HFFc6 (cell line): ENCODE data around the gene RER1. TPM values are rescaled to one million over a fixed set of nuclear protein-coding genes. Genes with fewer than 3 reads are reported as not detected.
A peak's percentile ranks its signal among the peaks of the same experiment; 100 is the strongest.

ENCODE experiments used
- DNase-seq: peaks from one replicate; pipeline ENCODE4 v3.0.0-alpha.2; 2018
- H3K27ac Mint-ChIP-seq: 2 replicates; pipeline ENCODE4 v1.8.0; 2020; ENCODE audit warnings: mild to moderate bottlenecking, mixed read lengths
- H3K27me3 Mint-ChIP-seq: 2 replicates; pipeline ENCODE4 v1.8.0; 2021; ENCODE audit warnings: mild to moderate bottlenecking, moderate library complexity, mixed read lengths; ENCODE audit not compliant: insufficient read depth
- H3K36me3 Mint-ChIP-seq: 2 replicates; pipeline ENCODE4 v1.8.0; 2021; ENCODE audit warnings: low read depth, mixed read lengths
- H3K4me1 Mint-ChIP-seq: 2 replicates; pipeline ENCODE4 v1.8.0; 2020; ENCODE audit warnings: low read depth, mixed read lengths
- H3K4me3 Mint-ChIP-seq: 2 replicates; pipeline ENCODE4 v1.8.0; 2020; ENCODE audit warnings: mild to moderate bottlenecking, moderate library complexity, mixed read lengths
- H3K9me3 Mint-ChIP-seq: 2 replicates; pipeline ENCODE4 v1.8.0; 2020; ENCODE audit warnings: mild to moderate bottlenecking, mixed read lengths
- total RNA-seq, 6 experiments: library from RNA; stranded (reverse); fragmentation: NEBNext Ultra II Directional; extraction: Animal tissue kit (Norgen Biotek cat#: 25700); gene quantifications; 2 replicates in 1 of 6; 3 replicates in 5 of 6; pipeline ENCODE4 v1.2.3, GENCODE V29; 2021
- TF ChIP-seq, protein P1 (sequence below): fragments of 200-600 bp; sonication (generic); IDR thresholded peaks from 2 replicates; pipeline ENCODE4 v1.5.0; 2021; ENCODE audit warnings: antibody characterized with exemption, mild to moderate bottlenecking

RER1 gene
- total RNA-seq, 6 experiments from 2014 or later = 254 to 303 (median 283) TPM

DNA sequence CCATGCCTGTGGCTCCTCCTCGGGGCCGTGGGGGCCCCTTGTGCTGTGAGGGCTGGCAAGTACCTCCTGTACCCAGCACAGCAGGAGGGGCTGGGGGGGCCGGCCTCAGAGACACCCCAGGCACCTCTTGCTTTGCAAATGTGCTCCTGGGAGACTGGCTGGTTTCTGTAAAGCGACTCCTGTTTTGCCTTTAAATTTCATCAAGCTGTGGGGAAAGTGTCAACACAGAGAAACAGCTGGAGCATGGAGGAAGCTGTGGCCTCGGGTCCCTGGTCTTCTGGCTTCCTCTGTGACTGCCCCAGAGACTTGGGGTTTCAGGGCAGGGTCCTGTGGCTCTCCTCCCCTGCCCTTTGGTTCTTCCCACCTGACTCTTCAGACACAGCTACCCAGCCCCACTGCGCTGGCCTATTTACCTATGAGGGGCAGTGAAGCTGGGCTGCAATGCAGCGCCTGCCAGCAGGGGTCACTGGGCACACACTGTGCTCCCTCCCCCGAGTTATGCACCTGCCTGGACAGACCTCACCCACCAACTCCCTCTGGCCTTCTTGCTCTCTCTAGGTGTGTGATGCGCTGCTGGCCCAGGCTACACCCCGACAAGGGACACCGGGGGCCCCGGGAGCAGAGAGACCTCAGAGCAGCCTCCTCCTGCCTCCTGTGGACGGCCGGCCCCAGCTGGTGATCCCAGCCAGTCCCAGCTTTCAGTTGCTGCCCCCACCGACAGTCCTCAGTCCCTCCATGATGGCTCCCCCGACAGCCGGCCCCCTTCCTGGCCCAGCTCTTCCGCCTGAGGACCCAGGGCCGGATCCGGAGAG, 38.3 kb downstream of the RER1 start:
- no peaks in the 10 kb centered on the region for H3K9me3 Mint-ChIP-seq
- H3K27me3 Mint-ChIP-seq = peaks cover 30% of the 10 kb centered on the region
- H3K36me3 Mint-ChIP-seq = no peaks in the 10 kb centered on the region
- H3K4me1 Mint-ChIP-seq = no peaks in the 10 kb centered on the region
- TF ChIP-seq, protein P1, sequence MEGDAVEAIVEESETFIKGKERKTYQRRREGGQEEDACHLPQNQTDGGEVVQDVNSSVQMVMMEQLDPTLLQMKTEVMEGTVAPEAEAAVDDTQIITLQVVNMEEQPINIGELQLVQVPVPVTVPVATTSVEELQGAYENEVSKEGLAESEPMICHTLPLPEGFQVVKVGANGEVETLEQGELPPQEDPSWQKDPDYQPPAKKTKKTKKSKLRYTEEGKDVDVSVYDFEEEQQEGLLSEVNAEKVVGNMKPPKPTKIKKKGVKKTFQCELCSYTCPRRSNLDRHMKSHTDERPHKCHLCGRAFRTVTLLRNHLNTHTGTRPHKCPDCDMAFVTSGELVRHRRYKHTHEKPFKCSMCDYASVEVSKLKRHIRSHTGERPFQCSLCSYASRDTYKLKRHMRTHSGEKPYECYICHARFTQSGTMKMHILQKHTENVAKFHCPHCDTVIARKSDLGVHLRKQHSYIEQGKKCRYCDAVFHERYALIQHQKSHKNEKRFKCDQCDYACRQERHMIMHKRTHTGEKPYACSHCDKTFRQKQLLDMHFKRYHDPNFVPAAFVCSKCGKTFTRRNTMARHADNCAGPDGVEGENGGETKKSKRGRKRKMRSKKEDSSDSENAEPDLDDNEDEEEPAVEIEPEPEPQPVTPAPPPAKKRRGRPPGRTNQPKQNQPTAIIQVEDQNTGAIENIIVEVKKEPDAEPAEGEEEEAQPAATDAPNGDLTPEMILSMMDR = peak; percentile 80
- no peak overlapping the region for H3K27ac Mint-ChIP-seq
- no peak overlapping the region for H3K4me3 Mint-ChIP-seq
- no peak for DNase-seq

DNA sequence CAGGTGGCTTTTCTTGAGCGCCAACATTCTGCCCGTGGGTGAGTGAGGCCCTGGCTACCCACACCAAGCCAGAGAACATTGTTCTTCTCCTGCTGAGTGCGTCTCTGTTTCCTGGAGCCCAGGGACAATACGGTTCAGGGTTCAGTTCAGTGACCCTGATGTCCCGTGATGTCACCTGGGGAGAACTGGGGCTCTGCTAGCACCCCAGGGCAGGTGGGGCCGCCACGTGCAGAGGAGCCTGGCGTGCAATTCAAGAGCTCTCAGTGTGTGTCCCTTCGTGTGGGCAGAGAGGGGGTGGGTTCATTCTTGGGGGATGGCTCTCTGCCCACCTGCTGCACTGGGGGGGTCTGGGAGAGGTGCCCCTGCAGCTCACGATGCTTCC, 38.9 kb downstream of the RER1 start:
- Mint-ChIP-seq H3K4me1 (no peaks in the 10 kb centered on the region), H3K27me3 (peaks cover 33% of the 10 kb centered on the region), H3K4me3 (no peak overlapping the region), H3K9me3 (no peaks in the 10 kb centered on the region), H3K36me3 (no peaks in the 10 kb centered on the region), H3K27ac (no peak overlapping the region)
- TF ChIP-seq, protein P1 = no peak
- no peak for DNase-seq

DNA sequence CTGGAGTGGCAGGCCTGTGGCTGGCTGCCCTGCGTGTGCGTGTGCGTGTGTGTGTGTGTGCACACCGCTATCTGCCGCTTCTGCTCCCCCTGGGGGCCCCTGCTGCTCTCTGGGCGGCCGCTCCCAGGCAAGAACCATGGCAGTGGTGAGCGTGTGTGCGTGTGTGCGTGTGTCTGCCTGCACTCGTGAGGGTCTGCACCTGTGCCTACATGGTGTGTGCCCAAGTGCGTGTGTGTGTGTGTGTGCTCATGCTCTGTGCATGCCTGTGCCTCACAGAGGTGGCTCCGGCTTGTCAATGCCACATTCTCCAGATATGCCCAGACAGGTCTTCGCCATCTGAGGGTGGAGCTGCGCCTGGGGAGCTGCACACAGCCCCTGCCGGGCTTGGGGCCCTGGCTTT, 39.5 kb downstream of the RER1 start:
- Mint-ChIP-seq H3K4me3 (no peak overlapping the region), H3K9me3 (no peaks in the 10 kb centered on the region), H3K27ac (no peak overlapping the region), H3K36me3 (no peaks in the 10 kb centered on the region), H3K27me3 (peaks cover 28% of the 10 kb centered on the region), H3K4me1 (no peaks in the 10 kb centered on the region)
- TF ChIP-seq, protein P1 = no peak
- DNase-seq = no peak

DNA sequence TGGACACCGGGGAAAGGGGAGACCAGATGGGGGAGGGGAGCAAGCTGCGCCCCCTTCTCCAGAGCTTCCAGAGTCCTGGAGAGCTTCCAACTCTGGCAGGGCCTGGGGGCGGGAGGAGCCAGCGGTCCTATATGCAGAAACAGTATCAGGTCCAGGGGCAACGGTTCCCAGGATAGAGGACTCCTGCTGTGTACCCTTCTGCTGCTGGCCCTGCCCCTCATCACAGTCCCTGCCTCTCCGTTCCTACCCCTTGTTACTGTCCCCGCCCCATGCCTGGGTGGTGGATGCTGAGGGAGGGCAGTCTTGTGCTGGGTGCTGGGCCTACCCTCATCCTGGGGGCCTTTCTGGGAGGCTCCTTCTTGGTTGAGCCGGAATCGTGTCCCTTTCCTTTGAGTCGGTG, 39.9 kb downstream of the RER1 start:
- Mint-ChIP-seq H3K36me3 (no peaks in the 10 kb centered on the region), H3K27ac (no peak overlapping the region), H3K4me1 (no peaks in the 10 kb centered on the region), H3K27me3 (peaks cover 25% of the 10 kb centered on the region), H3K9me3 (no peaks in the 10 kb centered on the region), H3K4me3 (no peak overlapping the region)
- no peak for DNase-seq
- TF ChIP-seq, protein P1 = no peak

DNA sequence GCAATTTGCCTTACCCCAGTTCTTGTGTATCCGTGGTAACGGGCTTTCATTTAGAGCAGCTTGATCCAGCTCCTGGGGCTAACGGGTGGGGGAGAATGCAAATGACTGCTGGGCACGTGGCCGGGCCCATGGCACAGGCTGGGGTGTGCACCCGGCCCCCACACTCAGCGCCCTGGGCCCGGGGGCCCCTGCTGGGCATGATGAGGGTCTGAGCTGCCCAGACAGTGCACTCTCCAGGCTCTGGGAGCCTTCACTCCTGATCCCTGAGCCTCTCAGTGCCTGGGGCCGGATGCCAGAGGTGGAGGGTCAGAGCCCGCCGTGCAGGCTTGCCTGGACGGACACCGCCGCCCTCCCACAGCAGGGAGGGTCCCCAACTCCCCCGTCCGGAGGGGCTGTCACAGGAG, 40.8 kb downstream of the RER1 start:
- H3K9me3 Mint-ChIP-seq = no peaks in the 10 kb centered on the region
- H3K27me3 Mint-ChIP-seq = peaks cover 25% of the 10 kb centered on the region
- H3K27ac Mint-ChIP-seq = no peak overlapping the region
- no peak overlapping the region for H3K4me3 Mint-ChIP-seq
- TF ChIP-seq, protein P1 = no peak
- no peaks in the 10 kb centered on the region for H3K4me1 Mint-ChIP-seq
- no peaks in the 10 kb centered on the region for H3K36me3 Mint-ChIP-seq
- DNase-seq = no peak
